ENCODE data around the gene ATP9B.

The ATP9B gene

DNA sequence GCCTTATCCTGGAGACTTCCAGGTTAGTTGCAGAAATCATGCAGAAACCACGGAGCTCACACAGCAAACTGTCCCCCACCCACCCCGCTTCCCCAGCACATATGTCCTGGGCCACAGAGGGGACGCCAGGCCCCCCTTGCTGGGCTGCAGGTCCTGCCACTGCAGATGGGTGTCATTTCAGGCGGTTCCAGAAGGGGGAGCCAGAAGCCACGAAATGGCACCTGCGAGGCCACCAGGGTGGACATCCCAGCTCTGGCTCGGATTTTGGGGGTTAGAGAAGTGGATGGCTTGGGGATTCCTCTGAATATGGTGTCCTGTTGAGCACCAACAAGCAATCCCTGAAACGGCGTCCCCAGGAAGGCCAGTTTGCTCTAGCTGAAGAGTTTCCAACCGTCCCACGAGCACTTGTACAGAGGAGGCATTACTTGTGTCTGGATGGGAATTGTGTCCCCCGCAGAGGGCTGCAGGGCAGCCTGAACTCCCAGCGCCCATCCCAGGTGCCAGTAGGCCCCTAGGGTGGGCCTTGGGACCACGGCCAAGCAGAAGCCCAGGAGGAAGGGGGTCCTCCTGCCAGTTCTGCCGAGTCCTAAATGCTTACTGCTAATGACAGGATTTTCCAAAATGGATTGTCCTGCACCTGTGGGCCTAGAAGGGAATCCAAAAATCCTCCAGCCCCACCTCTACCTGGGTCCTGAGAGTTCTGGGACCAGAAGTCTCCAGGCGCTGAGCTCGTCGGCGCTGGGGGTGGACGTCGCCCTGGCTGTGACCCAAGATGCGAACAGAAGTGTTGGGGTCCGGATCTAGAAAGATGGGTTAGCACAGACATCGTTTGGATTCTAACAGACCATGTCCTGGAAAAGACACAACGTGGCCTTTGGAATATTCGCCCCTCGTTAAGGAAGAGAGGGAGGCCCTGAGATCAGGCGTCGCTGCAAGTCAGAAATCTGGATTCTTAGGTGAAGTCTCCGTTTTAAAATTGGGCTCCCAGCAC is 311.9 kb downstream of the ATP9B start:
- peak; percentile 63 for DNase-seq (ENCODE audit: low read depth)

DNA sequence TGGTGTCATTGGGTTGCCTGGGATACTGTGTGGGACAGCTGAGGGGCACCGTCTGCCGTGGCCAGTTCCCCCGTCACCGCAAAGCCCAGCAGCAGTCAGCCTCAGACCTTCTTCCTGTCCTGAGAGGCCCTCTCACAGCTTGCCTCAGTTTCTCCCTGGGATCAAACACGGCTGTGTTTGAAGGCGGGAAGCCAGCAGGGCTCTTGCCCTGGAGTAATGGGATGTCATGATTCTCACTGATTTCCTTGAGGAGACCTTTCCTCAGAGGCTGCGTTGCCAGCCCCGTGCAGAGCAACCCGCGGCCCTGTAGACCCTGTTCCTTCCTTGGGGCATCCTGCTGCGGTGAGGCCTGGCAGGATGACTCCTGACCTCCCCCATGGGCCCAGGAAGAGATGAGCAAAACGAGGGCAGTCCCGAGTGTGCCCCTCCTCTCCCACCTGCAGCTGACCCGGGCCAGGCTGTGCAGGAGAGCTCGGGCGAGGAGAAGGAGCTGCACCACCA is 312.7 kb downstream of the ATP9B start:
- DNase-seq (ENCODE audit: low read depth) = no peak

DNA sequence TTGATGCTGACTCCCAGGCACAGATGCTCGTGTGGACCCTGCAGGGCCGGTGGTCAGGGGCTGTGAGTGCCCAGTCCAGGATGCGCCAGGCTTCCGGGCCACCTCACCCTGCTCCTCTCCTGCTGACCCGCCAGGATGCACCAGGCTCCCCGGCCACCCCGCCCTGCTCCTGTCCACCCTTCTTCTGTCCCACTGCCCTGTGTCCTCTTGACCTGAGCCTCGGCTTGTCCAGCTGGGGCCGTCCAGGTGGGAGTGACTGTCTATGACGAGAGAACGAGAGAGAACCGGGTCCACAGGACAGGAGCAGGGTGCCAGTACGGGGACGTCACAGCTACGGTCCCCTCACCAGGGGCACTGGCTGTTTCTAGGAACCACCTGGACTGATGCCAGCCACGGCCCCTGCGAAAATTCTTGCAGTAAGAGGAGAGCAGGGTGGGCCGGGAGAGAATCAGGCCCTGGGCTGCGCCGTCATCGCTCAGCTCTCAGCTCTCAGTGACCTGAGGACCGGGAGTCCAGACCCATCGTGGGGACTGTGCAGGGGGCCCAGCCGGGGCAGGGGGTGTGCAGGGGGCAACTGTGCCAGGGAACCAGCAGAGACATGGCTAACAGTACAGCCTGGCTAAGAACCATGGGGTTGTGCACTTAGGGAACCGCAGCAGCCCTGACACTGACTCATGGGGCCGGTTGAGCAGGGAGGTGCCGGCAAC is 313.6 kb downstream of the ATP9B start:
- no peak for DNase-seq (ENCODE audit: low read depth)

DNA sequence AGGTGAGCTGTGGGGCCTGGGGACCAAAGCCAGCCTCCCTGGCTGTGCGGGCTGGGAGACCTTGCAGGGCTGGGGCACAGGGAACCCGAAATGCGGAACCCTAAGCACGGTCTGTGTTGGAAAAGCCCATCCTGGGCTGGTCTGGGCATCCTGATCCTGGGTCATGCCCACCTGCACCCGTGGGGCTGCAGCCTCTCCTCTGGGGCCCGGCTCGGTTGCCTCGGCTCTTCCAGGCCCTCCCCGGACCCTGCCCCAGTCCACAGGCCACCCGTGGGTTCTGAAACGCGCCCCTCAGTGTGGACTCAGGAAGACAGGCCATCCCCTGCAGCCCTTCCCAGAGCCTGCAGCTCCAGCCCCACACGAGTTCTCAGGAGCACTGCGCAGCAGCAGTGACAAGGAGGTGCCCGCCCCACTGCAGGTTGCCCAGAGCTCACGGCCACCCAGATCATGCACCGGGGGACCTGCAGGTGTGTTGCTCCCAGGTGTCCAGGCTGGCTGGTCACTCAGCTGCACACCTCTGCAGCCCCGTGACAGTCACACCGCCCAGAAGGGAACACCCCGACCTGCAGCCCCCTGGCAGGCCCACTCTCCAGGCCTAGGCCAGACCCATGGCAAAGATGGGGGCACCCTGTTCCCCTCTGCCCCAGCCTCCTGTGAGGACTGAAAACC is 314.3 kb downstream of the ATP9B start:
- no peak for DNase-seq (ENCODE audit: low read depth)

DNA sequence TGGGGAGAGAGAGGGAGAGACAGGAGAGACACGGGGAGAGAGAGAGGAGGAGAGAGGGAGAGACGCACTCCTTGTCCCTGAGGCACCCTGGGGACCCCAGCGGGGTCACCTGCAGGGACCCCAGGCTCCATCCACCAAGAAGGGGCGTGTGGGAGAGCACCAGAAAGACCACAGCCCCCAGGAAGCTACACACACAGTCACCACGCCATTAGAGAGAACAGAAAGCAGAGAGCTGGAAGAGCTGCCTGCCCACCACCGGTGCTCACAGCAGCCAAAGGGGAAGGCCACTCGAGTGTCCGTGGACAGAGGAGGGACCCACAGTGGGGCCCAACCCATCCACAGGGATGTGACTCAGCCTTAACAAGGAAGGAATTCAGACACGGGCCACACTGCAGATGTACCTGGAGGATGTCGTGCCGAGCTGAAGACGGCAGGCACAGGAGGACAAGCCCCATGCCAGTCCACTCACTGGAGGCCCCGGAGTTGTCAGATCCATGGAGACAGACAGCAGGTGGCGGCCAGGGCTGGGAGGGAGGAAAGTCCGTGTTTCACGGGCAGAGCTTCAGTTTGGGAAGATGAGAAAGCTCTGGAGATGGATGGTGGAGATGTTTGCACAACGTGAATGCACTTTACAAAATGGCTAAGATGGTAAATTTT is 315.1 kb downstream of the ATP9B start:
- no peak for DNase-seq (ENCODE audit: low read depth)

DNA sequence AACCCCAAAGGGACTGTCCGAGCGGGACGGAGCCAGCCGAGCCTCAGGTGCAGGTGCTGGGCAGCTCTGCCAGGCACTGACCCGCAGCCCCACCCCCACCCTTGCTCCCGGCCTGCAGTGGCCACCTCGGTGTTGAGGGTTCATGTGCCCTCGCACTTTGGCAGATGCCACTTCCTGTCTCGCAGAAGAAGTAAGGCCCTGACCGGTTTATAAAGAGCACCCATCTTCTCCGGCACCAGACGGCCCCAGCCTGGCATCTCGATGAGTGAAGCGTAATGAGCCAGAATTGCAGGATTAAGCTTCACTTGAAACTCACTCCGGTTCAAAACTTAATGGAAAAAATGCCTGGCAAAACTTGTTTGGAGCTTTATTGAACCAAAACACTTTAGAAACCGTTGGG is 315.6 kb downstream of the ATP9B start:
- no peak for DNase-seq (ENCODE audit: low read depth)

DNA sequence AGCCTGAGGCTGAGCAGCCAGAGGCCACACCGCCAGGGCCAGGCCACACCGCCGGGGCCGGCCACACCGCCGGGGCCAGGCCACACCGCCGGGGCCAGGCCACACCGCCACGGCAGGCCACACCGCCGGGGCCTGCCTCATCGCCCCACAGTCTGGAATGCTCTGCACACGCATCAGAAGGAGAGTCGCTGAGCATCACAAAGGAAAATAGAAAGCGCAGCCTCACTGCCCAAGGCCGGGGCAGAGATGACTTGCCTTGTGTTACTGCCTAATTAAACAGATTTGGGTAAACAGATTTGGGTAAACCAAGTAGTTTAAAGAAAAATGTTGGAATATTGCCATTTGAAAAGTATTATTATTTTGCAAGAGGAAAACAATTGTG is 316.1 kb downstream of the ATP9B start:
- DNase-seq (ENCODE audit: low read depth) = no peak

GRCh38 chr18:79385708-79386341 is 316.6 kb downstream of the ATP9B start:
- no peak for DNase-seq (ENCODE audit: low read depth)

DNA sequence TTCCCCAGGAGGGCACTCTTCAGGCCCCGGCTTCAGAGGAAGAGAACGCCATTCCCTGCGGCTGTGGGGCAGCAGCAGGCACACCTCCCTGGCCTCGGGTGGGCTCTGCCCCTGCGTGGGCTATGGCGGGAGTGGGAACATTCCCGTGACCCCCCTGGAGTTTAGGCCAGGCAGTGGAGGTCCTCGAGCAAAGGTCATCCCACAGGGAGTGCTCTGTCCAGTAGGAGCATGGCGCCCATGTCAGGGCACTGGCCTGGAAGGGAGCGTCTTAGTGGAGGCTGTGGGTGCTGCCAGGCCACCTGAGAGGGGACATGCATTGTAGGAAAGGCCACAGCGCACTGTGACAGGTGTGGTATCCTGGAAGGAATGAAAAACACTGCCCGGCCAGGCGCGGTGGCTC is 317.4 kb downstream of the ATP9B start:
- no peak for DNase-seq (ENCODE audit: low read depth)

DNA sequence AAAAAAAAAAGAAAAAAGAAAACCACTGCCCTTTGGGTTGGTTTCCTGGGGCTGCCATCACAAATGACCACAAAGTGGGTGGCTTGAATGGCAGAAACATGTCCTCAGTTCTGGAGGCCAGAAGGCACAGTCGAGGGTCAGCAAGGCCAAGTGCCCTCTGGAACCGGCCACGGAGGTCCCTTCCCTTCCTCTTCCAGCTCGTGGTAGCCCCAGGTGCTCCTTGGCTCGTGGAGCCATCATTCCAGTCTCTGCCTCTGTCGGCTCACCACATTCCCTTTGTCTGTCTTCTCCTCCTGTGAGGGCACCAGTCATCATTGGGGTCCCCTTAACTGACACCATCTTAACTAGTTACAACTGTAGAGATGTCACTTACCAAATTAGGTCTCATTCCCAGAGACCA is 318.0 kb downstream of the ATP9B start:
- DNase-seq (ENCODE audit: low read depth) = no peak

- DNase-seq (ENCODE audit: low read depth) = no peak
These were observed 318.4 kb downstream of the ATP9B start for GRCh38 chr18:79387615-79388014.

GRCh38 chr18:79388043-79388442 is 318.8 kb downstream of the ATP9B start:
- no peak for DNase-seq (ENCODE audit: low read depth)

GRCh38 chr18:79389689-79390088 is 320.5 kb downstream of the ATP9B start:
- DNase-seq (ENCODE audit: low read depth) = no peak

DNA sequence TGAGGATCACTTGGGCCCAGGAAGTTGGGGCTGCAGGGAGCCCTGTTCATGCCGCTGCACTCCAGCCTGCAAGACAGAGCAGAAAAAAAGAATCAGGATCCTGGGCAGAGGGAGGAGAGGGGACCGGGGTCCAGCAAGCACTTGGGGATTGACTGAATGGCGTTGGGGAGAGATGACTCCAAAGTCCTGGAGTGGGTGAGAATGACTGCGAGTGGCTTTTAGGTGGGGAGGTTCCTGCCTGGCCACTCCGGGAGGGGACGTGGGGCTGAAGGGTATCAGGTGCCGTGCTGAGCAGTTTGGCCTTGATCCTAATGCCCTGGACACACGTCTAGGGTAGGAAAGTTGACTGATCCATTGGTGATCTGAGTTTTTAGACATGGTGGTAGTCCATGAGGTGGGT is 323.0 kb downstream of the ATP9B start:
- DNase-seq (ENCODE audit: low read depth) = no peak

DNA sequence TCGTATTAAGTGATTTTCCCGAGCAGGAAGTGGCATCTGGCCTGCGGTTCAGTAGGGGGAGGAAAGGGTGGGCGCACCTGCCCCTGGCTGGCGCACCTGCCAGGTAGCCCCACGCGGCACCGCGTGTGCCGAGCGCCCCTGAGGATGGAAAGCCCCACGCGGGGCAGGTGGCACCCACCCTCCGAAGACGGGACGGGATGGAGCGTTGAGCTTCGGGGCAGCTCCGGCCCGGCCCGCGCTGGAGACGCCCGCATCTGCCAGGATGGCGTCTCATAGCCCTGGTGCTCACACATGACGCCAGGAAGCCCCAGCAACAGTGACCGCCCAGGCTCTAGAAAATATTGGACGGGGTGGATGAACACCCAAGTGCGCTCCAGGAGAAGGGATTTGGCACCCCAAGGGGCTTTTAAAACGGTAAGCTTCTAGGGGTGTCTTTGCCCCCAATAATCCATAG is 324.0 kb downstream of the ATP9B start:
- DNase-seq (ENCODE audit: low read depth) = no peak

GRCh38 chr18:79393635-79394533 is 324.7 kb downstream of the ATP9B start:
- DNase-seq (ENCODE audit: low read depth) = no peak

DNA sequence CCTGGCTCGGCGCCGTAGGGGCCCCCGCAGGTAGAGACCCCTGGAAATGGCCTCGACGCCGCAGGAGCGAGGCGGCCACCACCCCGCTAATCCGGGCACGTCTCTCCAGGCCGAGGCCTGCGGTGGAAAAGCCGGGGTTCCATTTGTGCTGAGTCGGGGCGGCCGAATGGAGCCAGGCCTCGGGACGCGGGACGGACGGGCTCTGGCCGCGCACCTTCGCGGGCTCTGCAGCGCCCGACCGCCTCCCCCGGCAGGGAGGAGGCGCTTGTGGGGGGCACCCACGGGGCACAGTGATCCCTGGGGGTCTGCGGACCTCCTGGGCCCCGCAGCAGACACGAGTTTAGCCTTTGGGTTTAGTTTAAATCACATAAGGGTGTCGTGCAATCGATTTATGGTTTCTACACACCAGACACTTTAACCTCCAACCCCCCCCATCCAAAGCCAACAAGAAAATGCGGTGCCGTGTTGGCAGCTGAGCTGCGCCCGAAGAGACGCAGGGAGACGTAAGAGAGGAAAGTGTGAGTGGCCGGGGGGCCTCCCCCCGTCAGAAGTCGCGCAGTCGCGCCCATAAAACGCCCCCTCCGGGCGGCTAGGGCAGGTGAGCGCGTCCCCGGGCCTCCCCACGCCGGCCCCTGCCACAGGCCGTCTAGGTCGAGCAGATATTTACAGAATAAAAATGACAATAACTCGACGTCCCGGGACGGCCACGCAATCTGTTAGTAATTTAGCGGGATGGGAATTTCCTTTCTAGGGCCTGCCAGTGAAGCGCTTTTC is 325.5 kb downstream of the ATP9B start:
- DNase-seq (ENCODE audit: low read depth) = no peak

GRCh38 chr18:79395308-79395640 is 326.1 kb downstream of the ATP9B start:
- no peak for DNase-seq (ENCODE audit: low read depth)

DNA sequence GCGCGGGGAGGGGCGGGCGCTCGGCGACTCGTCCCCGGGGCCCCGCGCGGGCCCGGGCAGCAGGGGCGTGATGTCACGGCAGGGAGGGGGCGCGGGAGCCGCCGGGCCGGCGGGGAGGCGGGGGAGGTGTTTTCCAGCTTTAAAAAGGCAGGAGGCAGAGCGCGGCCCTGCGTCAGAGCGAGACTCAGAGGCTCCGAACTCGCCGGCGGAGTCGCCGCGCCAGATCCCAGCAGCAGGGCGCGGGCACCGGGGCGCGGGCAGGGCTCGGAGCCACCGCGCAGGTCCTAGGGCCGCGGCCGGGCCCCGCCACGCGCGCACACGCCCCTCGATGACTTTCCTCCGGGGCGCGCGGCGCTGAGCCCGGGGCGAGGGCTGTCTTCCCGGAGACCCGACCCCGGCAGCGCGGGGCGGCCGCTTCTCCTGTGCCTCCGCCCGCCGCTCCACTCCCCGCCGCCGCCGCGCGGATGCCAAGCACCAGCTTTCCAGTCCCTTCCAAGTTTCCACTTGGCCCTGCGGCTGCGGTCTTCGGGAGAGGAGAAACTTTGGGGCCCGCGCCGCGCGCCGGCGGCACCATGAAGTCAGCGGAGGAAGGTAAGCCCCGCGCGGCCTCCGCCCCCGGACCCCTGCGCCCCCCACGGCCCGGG is 326.7 kb downstream of the ATP9B start, which contains the start of gene NFATC1:
Gene NFATC1 (plus strand): TSS at position 170 of the 644 bp plus-strand sequence. CDS start 295 bp downstream, at position 465.
- DNase-seq (ENCODE audit: low read depth) = no peak
